GM23338 (cell line): ENCODE measurements around the gene DGAT2. TPM values are rescaled to one million over a fixed set of nuclear protein-coding genes. Genes with fewer than 3 reads are reported as not detected.

Source experiments
- ATAC-seq: fragments of 200-7000 bp; cut with Tn5 transposase; 3 replicates; pipeline ENCODE4 v1.9.1; 2020
- DNase-seq: peaks from one replicate; pipeline ENCODE4 v3.0.0-alpha.2; 2015; ENCODE audit warnings: low spot score
- H2AFZ ChIP-seq: fragments of 200-600 bp; sonication (generic); 2 replicates; pipeline ENCODE4 v1.8.0; 2016; ENCODE audit warnings: antibody characterized with exemption, mild to moderate bottlenecking, moderate library complexity
- H3F3A ChIP-seq: fragments of 200-600 bp; sonication (generic); replicated peaks from 2 replicates; pipeline ENCODE4 v1.8.0; 2017; ENCODE audit warnings: antibody characterized with exemption, mixed run types, low read depth
- H3K27ac ChIP-seq: fragments of 200-600 bp; sonication (generic); 2 replicates; pipeline ENCODE4 v1.6.1; 2016; ENCODE audit warnings: low read depth
- H3K27me3 ChIP-seq: fragments of 200-600 bp; sonication (generic); 2 replicates; pipeline ENCODE4 v1.8.0; 2016; ENCODE audit warnings: mild to moderate bottlenecking, mixed run types, moderate library complexity; ENCODE audit not compliant: insufficient read depth
- H3K36me3 ChIP-seq: fragments of 200-600 bp; sonication (generic); 2 replicates; pipeline ENCODE4 v1.8.0; 2016; ENCODE audit warnings: mild to moderate bottlenecking; ENCODE audit not compliant: insufficient read depth
- H3K4me1 ChIP-seq: fragments of 200-600 bp; sonication (generic); 2 replicates; pipeline ENCODE4 v1.8.0; 2016; ENCODE audit warnings: mild to moderate bottlenecking, moderate library complexity; ENCODE audit not compliant: insufficient read depth
- H3K4me2 ChIP-seq: fragments of 200-600 bp; sonication (generic); 2 replicates; pipeline ENCODE4 v1.7.1; 2017; ENCODE audit warnings: mixed run types
- H3K4me3 ChIP-seq: fragments of 200-600 bp; sonication (generic); 2 replicates; pipeline ENCODE4 v1.6.1; 2016; ENCODE audit warnings: mixed run types
- H3K79me2 ChIP-seq: fragments of 200-600 bp; sonication (generic); replicated peaks from 2 replicates; pipeline ENCODE4 v1.8.0; 2017; ENCODE audit warnings: mild to moderate bottlenecking; ENCODE audit not compliant: insufficient read depth
- H3K9me2 ChIP-seq: fragments of 200-600 bp; sonication (generic); 2 replicates; pipeline ENCODE4 v1.8.0; 2017; ENCODE audit not compliant: insufficient read depth
- H4K20me1 ChIP-seq: fragments of 200-600 bp; sonication (generic); replicated peaks from 2 replicates; pipeline ENCODE4 v1.8.0; 2017; ENCODE audit warnings: mild to moderate bottlenecking; ENCODE audit not compliant: insufficient read depth
- H3K27ac Mint-ChIP-seq: 2 replicates; pipeline ENCODE4 v1.8.0; 2020; ENCODE audit warnings: inconsistent platforms, mild to moderate bottlenecking, moderate library complexity, mixed read lengths
- H3K27me3 Mint-ChIP-seq: 3 replicates; pipeline ENCODE4 v1.8.0; 2022; ENCODE audit warnings: low read depth, mild to moderate bottlenecking, moderate library complexity, mixed read lengths, inconsistent platforms; ENCODE audit not compliant: insufficient read depth, poor library complexity
- H3K36me3 Mint-ChIP-seq: 3 replicates; pipeline ENCODE4 v1.8.0; 2021; ENCODE audit warnings: low read depth, mild to moderate bottlenecking, inconsistent platforms, moderate library complexity, mixed read lengths
- H3K4me1 Mint-ChIP-seq: 3 replicates; pipeline ENCODE4 v1.8.0; 2020; ENCODE audit warnings: mild to moderate bottlenecking, inconsistent platforms, mixed read lengths
- H3K4me3 Mint-ChIP-seq: 3 replicates; pipeline ENCODE4 v1.8.0; 2021; ENCODE audit warnings: moderate library complexity, mild to moderate bottlenecking, inconsistent platforms, mixed read lengths
- H3K9me3 Mint-ChIP-seq: 3 replicates; pipeline ENCODE4 v1.8.0; 2020; ENCODE audit warnings: moderate library complexity, mild to moderate bottlenecking, inconsistent platforms, mixed read lengths
- CREB1 ChIP-seq: fragments of 250-450 bp; sonication (Bioruptor Pico); IDR thresholded peaks from 2 replicates; pipeline ENCODE4 v1.5.0; 2020; ENCODE audit warnings: low read depth, mild to moderate bottlenecking, moderate library complexity
- ETS1 ChIP-seq: IDR thresholded peaks from 2 replicates; pipeline ENCODE4 v1.6.1; 2016; ENCODE audit warnings: antibody characterized with exemption
- EZH2phosphoT487 ChIP-seq: fragments of 200-600 bp; sonication (generic); IDR thresholded peaks from one replicate; pipeline ENCODE4 v1.8.1; 2018; ENCODE audit warnings: antibody characterized with exemption; ENCODE audit not compliant: unreplicated experiment
- JUNB ChIP-seq: IDR thresholded peaks from one replicate; pipeline ENCODE4 v1.6.1; 2016; ENCODE audit warnings: antibody characterized with exemption; ENCODE audit not compliant: unreplicated experiment
- POLR2AphosphoS5 ChIP-seq: IDR thresholded peaks from 2 replicates; pipeline ENCODE4 v1.6.1; 2016; ENCODE audit warnings: antibody characterized with exemption, low read depth
- REST ChIP-seq: IDR thresholded peaks from one replicate; pipeline ENCODE4 v1.6.1; 2018; ENCODE audit warnings: antibody characterized with exemption; ENCODE audit not compliant: unreplicated experiment
- ZNF114 ChIP-seq: fragments of 250-450 bp; sonication (Bioruptor Pico); IDR thresholded peaks from 2 replicates; pipeline ENCODE4 v1.5.0; 2020; ENCODE audit warnings: mild to moderate bottlenecking, moderate library complexity
- ZNF331 ChIP-seq: fragments of 250-450 bp; sonication (Bioruptor Pico); IDR thresholded peaks from 2 replicates; pipeline ENCODE4 v1.5.0; 2020; ENCODE audit warnings: low read depth, mild to moderate bottlenecking, moderate library complexity
- ZNF462 ChIP-seq: fragments of 250-450 bp; sonication (Bioruptor Pico); IDR thresholded peaks from 2 replicates; pipeline ENCODE4 v1.5.0; 2020; ENCODE audit warnings: mild to moderate bottlenecking, moderate library complexity
- polyA plus RNA-seq: library from polyadenylated mRNA; unstranded; fragments of >200 nt; fragmentation: Nextera tagmentation; extraction: Ambion mirVana; gene quantifications from 2 replicates; pipeline ENCODE4 v1.2.1, GENCODE V29; 2016
- total RNA-seq: library from RNA; depleted of rRNA; stranded (reverse); fragments of >200 nt; shearing (Covaris generic); gene quantifications from 2 replicates; pipeline ENCODE4 v1.2.3, GENCODE V29; 2014
- TF ChIP-seq, protein P1 (sequence below), 2 experiments: fragments of 200-600 bp in 1 of 2; sonication (generic) in 1 of 2; conservative IDR thresholded peaks; 2 replicates each; pipeline versions ENCODE4 v1.5.1 to v1.6.1; 2016 to 2017; ENCODE audit warnings: antibody characterized with exemption in 2 of 2, low read depth in 2 of 2, mild to moderate bottlenecking in 2 of 2, moderate library complexity in 1 of 2

The DGAT2 gene
- total and polyA plus RNA-seq, 2 experiments from 2014 or later: 1.9 to 2.6 TPM

DNA sequence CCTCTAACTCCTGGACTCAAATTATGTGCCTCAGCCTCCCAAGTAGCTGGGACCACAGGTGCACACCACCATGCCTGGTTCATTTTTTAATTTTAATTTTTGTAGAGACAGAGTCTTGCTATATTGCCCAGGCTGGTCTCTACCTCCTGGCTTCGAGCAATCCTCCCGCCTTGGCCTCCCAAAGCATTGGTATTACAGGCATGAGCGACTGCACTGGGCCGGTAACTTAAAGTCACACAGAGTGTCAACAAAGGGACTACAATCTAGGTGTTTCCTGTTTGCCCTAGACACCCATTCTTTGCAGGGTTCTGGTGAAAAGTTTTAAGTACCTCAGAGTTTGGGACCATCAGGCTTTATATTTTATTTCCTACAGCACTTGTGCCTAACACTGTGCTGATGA is 54.8 kb downstream of the DGAT2 start:
- Histone ChIP-seq H3K27ac (no peak overlapping the region), H3K36me3 (no peaks in the 10 kb centered on the region), H3K9me2 (no peaks in the 10 kb centered on the region), H3K27me3 (no peaks in the 10 kb centered on the region), H4K20me1 (peaks cover 7% of the 10 kb centered on the region; the same call in 1 of the 2 replicates), H3K4me3 (no peak overlapping the region), H3K4me1 (no peaks in the 10 kb centered on the region), H2AFZ (no peak overlapping the region), H3K4me2 (no peak overlapping the region), H3F3A (no peaks in the 10 kb centered on the region), H3K79me2 (peaks cover 77% of the 10 kb centered on the region)
- no peaks in the 10 kb centered on the region for H3K9me3 Mint-ChIP-seq
- TF ChIP-seq ETS1: no peak
- no peak for TF ChIP-seq POLR2AphosphoS5
- TF ChIP-seq ZNF114: no peak
- TF ChIP-seq, protein P1, sequence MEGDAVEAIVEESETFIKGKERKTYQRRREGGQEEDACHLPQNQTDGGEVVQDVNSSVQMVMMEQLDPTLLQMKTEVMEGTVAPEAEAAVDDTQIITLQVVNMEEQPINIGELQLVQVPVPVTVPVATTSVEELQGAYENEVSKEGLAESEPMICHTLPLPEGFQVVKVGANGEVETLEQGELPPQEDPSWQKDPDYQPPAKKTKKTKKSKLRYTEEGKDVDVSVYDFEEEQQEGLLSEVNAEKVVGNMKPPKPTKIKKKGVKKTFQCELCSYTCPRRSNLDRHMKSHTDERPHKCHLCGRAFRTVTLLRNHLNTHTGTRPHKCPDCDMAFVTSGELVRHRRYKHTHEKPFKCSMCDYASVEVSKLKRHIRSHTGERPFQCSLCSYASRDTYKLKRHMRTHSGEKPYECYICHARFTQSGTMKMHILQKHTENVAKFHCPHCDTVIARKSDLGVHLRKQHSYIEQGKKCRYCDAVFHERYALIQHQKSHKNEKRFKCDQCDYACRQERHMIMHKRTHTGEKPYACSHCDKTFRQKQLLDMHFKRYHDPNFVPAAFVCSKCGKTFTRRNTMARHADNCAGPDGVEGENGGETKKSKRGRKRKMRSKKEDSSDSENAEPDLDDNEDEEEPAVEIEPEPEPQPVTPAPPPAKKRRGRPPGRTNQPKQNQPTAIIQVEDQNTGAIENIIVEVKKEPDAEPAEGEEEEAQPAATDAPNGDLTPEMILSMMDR (conservative IDR thresholded peaks at IDR 0.05; ENCODE audit: low read depth in 2 of 2): no peak
- TF ChIP-seq REST: no peak
- no peak for TF ChIP-seq JUNB
- no peak for TF ChIP-seq ZNF462 (CRISPR knock-in tag)
- TF ChIP-seq ZNF331 (CRISPR knock-in tag): no peak
- TF ChIP-seq EZH2phosphoT487: no peak
- TF ChIP-seq CREB1 (CRISPR knock-in tag): no peak
- no peak overlapping the region for H3K27ac Mint-ChIP-seq
- 0 out of 3 replicates have a peak, but pooled peaks cover 3% of the 10 kb centered on the region for H3K36me3 Mint-ChIP-seq
- H3K4me1 Mint-ChIP-seq: peaks cover 3% of the 10 kb centered on the region; the same call in 1 of the 3 replicates
- DNase-seq (no peak), ATAC-seq (no peak)
- H3K4me3 Mint-ChIP-seq: no peak overlapping the region
- H3K27me3 Mint-ChIP-seq: peaks cover 4% of the 10 kb centered on the region
